Activated CD4-positive, alpha-beta T cell treated with anti-CD3 and anti-CD28 coated beads, Interleukin-2, amount 10 ng/mL, durations not matched to agents 7 days and 5 days (primary cell): ENCODE data around the gene LCN1. TPM values are rescaled to one million over a fixed set of nuclear protein-coding genes. Genes with fewer than 3 reads are reported as not detected.

Experiments used
- CTCF ChIA-PET: fragments of 350-600 bp; sonication (Branson Sonifier 250); formaldehyde crosslinking; loops from one replicate; lab custom pipeline; 2021; ENCODE audit warnings: antibody characterized with exemption; lab: Charles Lee
- POLR2A ChIA-PET: fragments of 350-600 bp; sonication (Branson Sonifier 250); formaldehyde crosslinking; loops from one replicate; lab custom pipeline; 2021; ENCODE audit warnings: antibody characterized with exemption; lab: Charles Lee
- DNase-seq: peaks from one replicate; pipeline ENCODE4 v3.0.0-alpha.2; 2020
- H3K27ac Mint-ChIP-seq: one replicate; pipeline ENCODE4 v1.8.0; 2021; ENCODE audit warnings: mild to moderate bottlenecking, moderate library complexity, mixed read lengths
- H3K27me3 Mint-ChIP-seq: one replicate; pipeline ENCODE4 v1.8.0; 2021; ENCODE audit warnings: mixed read lengths
- H3K36me3 Mint-ChIP-seq: one replicate; pipeline ENCODE4 v1.8.0; 2021; ENCODE audit warnings: low read depth, mixed read lengths
- H3K4me1 Mint-ChIP-seq: one replicate; pipeline ENCODE4 v1.8.0; 2021; ENCODE audit warnings: mixed read lengths
- H3K4me3 Mint-ChIP-seq: one replicate; pipeline ENCODE4 v1.8.0; 2021; ENCODE audit warnings: mild to moderate bottlenecking, moderate library complexity, mixed read lengths
- H3K9me3 Mint-ChIP-seq: one replicate; pipeline ENCODE4 v1.8.0; 2021; ENCODE audit warnings: mixed read lengths
- total RNA-seq, 2 experiments: library from RNA; stranded (reverse); gene quantifications; one replicate each; pipeline ENCODE4 v1.2.3, GENCODE V29; 2021

The LCN1 gene
- not detected for total RNA-seq

- ChIA-PET POLR2A (no interaction called here), CTCF (no interaction called here)
- Mint-ChIP-seq H3K9me3 (no peaks in the 10 kb centered on the region), H3K27ac (no peak within 1 kb of the TSS), H3K36me3 (no peaks in the 10 kb centered on the region), H3K4me1 (peaks cover 3% of the 10 kb centered on the region), H3K4me3 (no peak within 1 kb of the TSS), H3K27me3 (peaks cover 9% of the 10 kb centered on the region)
- DNase-seq = no peak
Measured at GRCh38 chr9:135520916-135521607, at the start of gene LCN1. LCN1 (plus strand) TSS chr9:135521440; CDS start chr9:135521498, 58 bp downstream.

GRCh38 chr9:135471791-135472640, 49.2 kb upstream of the LCN1 start:
- Mint-ChIP-seq H3K9me3 (no peaks in the 10 kb centered on the region), H3K27ac (no peak overlapping the region), H3K4me3 (no peak overlapping the region), H3K36me3 (no peaks in the 10 kb centered on the region), H3K4me1 (peaks cover 13% of the 10 kb centered on the region), H3K27me3 (peaks cover 5% of the 10 kb centered on the region)
- no peak for DNase-seq
- POLR2A ChIA-PET = no interaction called here
- CTCF ChIA-PET = interaction anchor here (1.4 kb wide), 1 partner anchor 33 kb away, joined by 3 read pairs; no protein-coding TSS in a partner anchor

- POLR2A ChIA-PET = interaction anchor here (0.6 kb wide), 1 partner anchor 403 kb away, joined by 13 read pairs; no protein-coding TSS in a partner anchor
- Mint-ChIP-seq H3K4me3 (no peak overlapping the region), H3K9me3 (no peaks in the 10 kb centered on the region), H3K27ac (no peak overlapping the region), H3K36me3 (no peaks in the 10 kb centered on the region), H3K4me1 (peaks cover 8% of the 10 kb centered on the region), H3K27me3 (peaks cover 20% of the 10 kb centered on the region)
- CTCF ChIA-PET = no interaction called here
- DNase-seq = no peak
Measured at GRCh38 chr9:135473972-135474543, 47.2 kb upstream of the LCN1 start.

- POLR2A ChIA-PET = no interaction called here
- peaks cover 5% of the 10 kb centered on the region for H3K4me1 Mint-ChIP-seq
- no peaks in the 10 kb centered on the region for H3K36me3 Mint-ChIP-seq
- H3K27ac Mint-ChIP-seq = no peak overlapping the region
- DNase-seq = no peak
- H3K4me3 Mint-ChIP-seq = no peak overlapping the region
- H3K27me3 Mint-ChIP-seq = peaks cover 20% of the 10 kb centered on the region
- CTCF ChIA-PET = no interaction called here
- no peaks in the 10 kb centered on the region for H3K9me3 Mint-ChIP-seq
Measured at GRCh38 chr9:135474915-135475314, 46.3 kb upstream of the LCN1 start.

- H3K9me3 Mint-ChIP-seq = no peaks in the 10 kb centered on the region
- no peak overlapping the region for H3K4me3 Mint-ChIP-seq
- ChIA-PET CTCF (interaction anchor here (1.0 kb wide), 1 partner anchor 11 kb away, joined by 3 read pairs; no protein-coding TSS in a partner anchor), POLR2A (no interaction called here)
- no peaks in the 10 kb centered on the region for H3K36me3 Mint-ChIP-seq
- peaks cover 32% of the 10 kb centered on the region for H3K27me3 Mint-ChIP-seq
- H3K4me1 Mint-ChIP-seq = peaks cover 4% of the 10 kb centered on the region
- no peak overlapping the region for H3K27ac Mint-ChIP-seq
- DNase-seq = no peak
Measured at GRCh38 chr9:135476561-135477355, 44.5 kb upstream of the LCN1 start.

- peaks cover 4% of the 10 kb centered on the region for H3K4me1 Mint-ChIP-seq
- POLR2A ChIA-PET = no interaction called here
- peak overlapping the region; percentile 65 for H3K4me3 Mint-ChIP-seq
Measured at GRCh38 chr9:135478191-135478590, 43.0 kb upstream of the LCN1 start.

GRCh38 chr9:135478829-135479468, 42.3 kb upstream of the LCN1 start:
- H3K27me3 Mint-ChIP-seq = peaks cover 41% of the 10 kb centered on the region
- DNase-seq = no peak
- no peak overlapping the region for H3K27ac Mint-ChIP-seq
- H3K4me1 Mint-ChIP-seq = peaks cover 4% of the 10 kb centered on the region
- ChIA-PET CTCF (no interaction called here), POLR2A (no interaction called here)
- H3K4me3 Mint-ChIP-seq = peak overlapping the region; percentile 65
- no peaks in the 10 kb centered on the region for H3K36me3 Mint-ChIP-seq
- no peaks in the 10 kb centered on the region for H3K9me3 Mint-ChIP-seq

More at GRCh38 chr9:135478191-135478590, 43.0 kb upstream of the LCN1 start:
- Mint-ChIP-seq H3K27me3 (peaks cover 41% of the 10 kb centered on the region), H3K27ac (no peak overlapping the region), H3K36me3 (no peaks in the 10 kb centered on the region), H3K9me3 (no peaks in the 10 kb centered on the region)
- CTCF ChIA-PET = no interaction called here
- no peak for DNase-seq

GRCh38 chr9:135479469-135480052, 41.7 kb upstream of the LCN1 start, which contains the start of gene PPP1R26:
PPP1R26 (plus strand) TSS chr9:135479782; CDS start chr9:135484511, 4,729 bp downstream.
- POLR2A ChIA-PET = no interaction called here
- CTCF ChIA-PET = interaction anchor here (1.0 kb wide), 1 partner anchor 20 kb away, joined by 3 read pairs; no protein-coding TSS in a partner anchor
- Mint-ChIP-seq H3K27me3 (peaks cover 41% of the 10 kb centered on the region), H3K27ac (no peak within 1 kb of the TSS), H3K4me3 (peak within 1 kb of the TSS; percentile 65), H3K4me1 (peaks cover 4% of the 10 kb centered on the region), H3K9me3 (no peaks in the 10 kb centered on the region), H3K36me3 (no peaks in the 10 kb centered on the region)
- no peak for DNase-seq

- peaks cover 4% of the 10 kb centered on the region for H3K4me1 Mint-ChIP-seq
- no peak for DNase-seq
- no peaks in the 10 kb centered on the region for H3K36me3 Mint-ChIP-seq
- H3K9me3 Mint-ChIP-seq = no peaks in the 10 kb centered on the region
- H3K4me3 Mint-ChIP-seq = no peak overlapping the region
- no peak overlapping the region for H3K27ac Mint-ChIP-seq
- peaks cover 41% of the 10 kb centered on the region for H3K27me3 Mint-ChIP-seq
- POLR2A ChIA-PET = no interaction called here
- CTCF ChIA-PET = interaction anchor here (1.0 kb wide), 1 partner anchor 20 kb away, joined by 3 read pairs; no protein-coding TSS in a partner anchor
Measured at GRCh38 chr9:135480071-135480939, 40.9 kb upstream of the LCN1 start.

- H3K27me3 Mint-ChIP-seq = peaks cover 37% of the 10 kb centered on the region
- H3K36me3 Mint-ChIP-seq = no peaks in the 10 kb centered on the region
- POLR2A ChIA-PET = no interaction called here
- peak overlapping the region; percentile 25 for H3K4me3 Mint-ChIP-seq
- H3K9me3 Mint-ChIP-seq = no peaks in the 10 kb centered on the region
- peaks cover 4% of the 10 kb centered on the region for H3K4me1 Mint-ChIP-seq
- CTCF ChIA-PET = no interaction called here
- H3K27ac Mint-ChIP-seq = no peak overlapping the region
- DNase-seq = no peak
Measured at GRCh38 chr9:135480940-135481310, 40.3 kb upstream of the LCN1 start.
